Transverse colon (tissue), 4 donors: ENCODE measurements around the gene SHROOM3. TPM values are rescaled to one million over a fixed set of nuclear protein-coding genes. Genes with fewer than 3 reads are reported as not detected.

Experiments
- DNase-seq: peaks from one replicate; pipeline ENCODE4 v3.0.0-alpha.2; 2019
- H3K27ac ChIP-seq, 4 donors: fragments of 200-600 bp; sonication (generic); 2 replicates each; pipeline ENCODE4 v1.5.1; 2016 to 2018; ENCODE audit warnings: inconsistent platforms in 4 of 4
- H3K27me3 ChIP-seq: fragments of 200-600 bp; sonication (generic); 2 replicates; pipeline ENCODE4 v1.5.1; 2017; ENCODE audit warnings: inconsistent platforms
- H3K36me3 ChIP-seq, 4 donors: fragments of 200-600 bp; sonication (generic); 2 replicates each; pipeline ENCODE4 v1.5.1; 2017 to 2019; ENCODE audit warnings: inconsistent platforms in 4 of 4
- H3K4me1 ChIP-seq, 4 donors: fragments of 200-600 bp; sonication (generic); 2 replicates each; pipeline ENCODE4 v1.5.1; 2017 to 2020; ENCODE audit warnings: inconsistent platforms in 4 of 4
- H3K4me3 ChIP-seq, 4 donors: fragments of 200-600 bp; sonication (generic); 1 replicate in 1 of 4; 2 replicates in 3 of 4; pipeline versions ENCODE4 v1.5.1 to v1.6.1; 2017 to 2019; ENCODE audit warnings: inconsistent platforms in 4 of 4
- H3K9me3 ChIP-seq, 2 donors: fragments of 200-600 bp; sonication (generic); 2 replicates each; pipeline ENCODE4 v1.5.1; 2017 to 2019; ENCODE audit warnings: inconsistent platforms in 2 of 2
- CTCF ChIP-seq, 5 experiments: fragments of 200-600 bp in 3 of 5; fragments of 450-650 bp in 2 of 5; sonication (generic) in 3 of 5; IDR thresholded peaks; 1 replicate in 2 of 5; 2 replicates in 3 of 5; pipeline ENCODE4 v1.5.1; 2016 to 2017; ENCODE audit warnings: antibody characterized with exemption in 5 of 5, inconsistent platforms in 3 of 5, mild to moderate bottlenecking in 2 of 5, moderate library complexity in 1 of 5
- EP300 ChIP-seq: sonication (generic); formaldehyde crosslinking; IDR thresholded peaks from one replicate; pipeline ENCODE4 v1.6.1; 2017; ENCODE audit warnings: antibody characterized with exemption, low read depth
- POLR2A ChIP-seq: fragments of 450-650 bp; IDR thresholded peaks from one replicate; pipeline ENCODE4 v1.6.1; 2016; ENCODE audit warnings: antibody characterized with exemption, mild to moderate bottlenecking, moderate library complexity
- POLR2AphosphoS5 ChIP-seq, 3 donors: sonication (generic); formaldehyde crosslinking; IDR thresholded peaks; one replicate each; pipeline ENCODE4 v1.6.1; 2016; ENCODE audit warnings: antibody characterized with exemption in 3 of 3
- WGBS, 2 donors: methylation state at CpG; one replicate each; pipeline ENCODE4 v1.1.5; 2018; ENCODE audit warnings: low coverage in 1 of 2; 5-methylcytosine and 5-hydroxymethylcytosine counted together
- in situ Hi-C, 4 donors: fragments of 200-750 bp; cut with MboI; loops; one replicate each; pipeline versions ENCODE4 v1.15.0 to v1.15.1; 2017; ENCODE audit warnings: low sequenced_read_pairs in 3 of 4, low pct_ligation_motif_present in 1 of 4, low pct_unique_long_range_greater_than_20kb in 1 of 4
- intact Hi-C: fragments of 100-400 bp; cut with DNase I; formaldehyde crosslinking; loops from one replicate; pipeline ENCODE4 v1.15.1; 2023; ENCODE audit warnings: low total_unique reads
- total RNA-seq, 4 donors: library from RNA; depleted of rRNA; stranded (reverse); fragments of >200 nt; gene quantifications; one replicate each; pipeline ENCODE4 v1.1.0, GENCODE V29; 2016

SHROOM3 gene
- total RNA-seq, 4 donors from 2014 or later, result 182 to 456 (median 437) TPM

- intact Hi-C loops, result no loop called here
- peak overlapping the region in 1 of 4 donors; percentile 46 for H3K27ac ChIP-seq
Observed at GRCh38 chr4:76564123-76564915, 129.3 kb downstream of the SHROOM3 start.

GRCh38 chr4:76568262-76568661 lies 133.2 kb downstream of the SHROOM3 start:
- in situ Hi-C loops, result no loop called here

More at GRCh38 chr4:76564123-76564915, 129.3 kb downstream of the SHROOM3 start:
- Histone ChIP-seq H3K9me3 (no peaks in the 10 kb centered on the region), H3K4me1 (peaks cover 0 to 31% (median 13%) of the 10 kb centered on the region in 4 donors), H3K4me3 (no peak overlapping the region), H3K36me3 (no peaks in the 10 kb centered on the region), H3K27me3 (no peaks in the 10 kb centered on the region)
- in situ Hi-C loops, result no loop called here
- no peak for DNase-seq
- WGBS, 2 donors, result 85 to 97% methylated on average over 2 to 4 of the region's 4 CpGs
- TF ChIP-seq EP300 (no peak), POLR2A (no peak), CTCF (IDR thresholded peaks at IDR 0.05) (no peak), POLR2AphosphoS5 (IDR thresholded peaks at IDR 0.05) (no peak)

GRCh38 chr4:76569225-76569624 lies 134.2 kb downstream of the SHROOM3 start:
- no peaks in the 10 kb centered on the region for H3K36me3 ChIP-seq
- no peak for DNase-seq
- H3K4me3 ChIP-seq, result no peak overlapping the region
- H3K9me3 ChIP-seq, result no peaks in the 10 kb centered on the region
- no peak for TF ChIP-seq EP300
- TF ChIP-seq POLR2A, result no peak
- no peak for TF ChIP-seq POLR2AphosphoS5 (IDR thresholded peaks at IDR 0.05)
- no peak for TF ChIP-seq CTCF (IDR thresholded peaks at IDR 0.05)
- H3K27ac ChIP-seq, result no peak overlapping the region
- 67 to 70% methylated on average over 3 of the region's 3 CpGs for WGBS, 2 donors
- intact Hi-C loops (no loop called here), in situ Hi-C loops (no loop called here)
- H3K4me1 ChIP-seq, result peaks cover 0 to 28% (median 20%) of the 10 kb centered on the region in 4 donors
- H3K27me3 ChIP-seq, result no peaks in the 10 kb centered on the region

More at GRCh38 chr4:76568262-76568661, 133.2 kb downstream of the SHROOM3 start:
- WGBS, 2 donors, result 47 to 70% methylated on average over 3 to 5 of the region's 5 CpGs
- Histone ChIP-seq H3K36me3 (no peaks in the 10 kb centered on the region), H3K9me3 (no peaks in the 10 kb centered on the region), H3K4me1 (peaks cover 0 to 35% (median 24%) of the 10 kb centered on the region in 4 donors), H3K27me3 (no peaks in the 10 kb centered on the region), H3K27ac (no peak overlapping the region), H3K4me3 (no peak overlapping the region)
- DNase-seq, result no peak
- intact Hi-C loops, result no loop called here
- TF ChIP-seq POLR2AphosphoS5 (IDR thresholded peaks at IDR 0.05), result no peak
- TF ChIP-seq CTCF (IDR thresholded peaks at IDR 0.05), result no peak
- no peak for TF ChIP-seq POLR2A
- no peak for TF ChIP-seq EP300

GRCh38 chr4:76569706-76570105 lies 134.7 kb downstream of the SHROOM3 start:
- Histone ChIP-seq H3K4me3 (no peak overlapping the region), H3K27me3 (no peaks in the 10 kb centered on the region), H3K9me3 (no peaks in the 10 kb centered on the region), H3K27ac (no peak overlapping the region), H3K4me1 (peaks cover 0 to 28% (median 20%) of the 10 kb centered on the region in 4 donors), H3K36me3 (no peaks in the 10 kb centered on the region)
- WGBS, 2 donors, result 81 to 100% methylated on average over 2 to 4 of the region's 4 CpGs
- no peak for DNase-seq
- in situ Hi-C loops, result no loop called here
- TF ChIP-seq POLR2AphosphoS5 (IDR thresholded peaks at IDR 0.05) (no peak), EP300 (no peak), POLR2A (no peak), CTCF (IDR thresholded peaks at IDR 0.05) (no peak)
- intact Hi-C loops, result no loop called here
